SK-N-SH treated with all-trans-retinoic acid at 6 μM for 48 hours (cell line): ENCODE measurements around the gene TRABD.

Experiments
- ATAC-seq: fragments of 200-7000 bp; cut with Tn5 transposase; 3 replicates; pipeline ENCODE4 v1.9.1; 2020; ENCODE audit warnings: mild to moderate bottlenecking, moderate library complexity
- ARNTL ChIP-seq: fragments of 450-650 bp; formaldehyde crosslinking; IDR thresholded peaks from 2 replicates; pipeline ENCODE4 v1.5.0; 2020; ENCODE audit warnings: low read depth, mild to moderate bottlenecking, moderate library complexity, borderline replicate concordance
- BACH2 ChIP-seq: fragments of 250-450 bp; sonication (Bioruptor Pico); IDR thresholded peaks from 2 replicates; pipeline ENCODE4 v1.9.0; 2021; ENCODE audit warnings: mild to moderate bottlenecking, borderline replicate concordance
- CREB5 ChIP-seq: fragments of 250-450 bp; sonication (Bioruptor Pico); IDR thresholded peaks from 2 replicates; pipeline ENCODE4 v1.5.1; 2020; ENCODE audit warnings: low read depth, mild to moderate bottlenecking, moderate library complexity
- CSRNP3 ChIP-seq: fragments of 250-450 bp; sonication (Bioruptor Pico); IDR thresholded peaks from 2 replicates; pipeline ENCODE4 v1.5.1; 2021; ENCODE audit warnings: mild to moderate bottlenecking, moderate library complexity
- ESRRG ChIP-seq: fragments of 250-450 bp; sonication (Bioruptor Pico); IDR thresholded peaks from 2 replicates; pipeline ENCODE4 v1.6.1; 2021; ENCODE audit warnings: mild to moderate bottlenecking
- GLIS3 ChIP-seq: fragments of 250-450 bp; sonication (Bioruptor Pico); IDR thresholded peaks from 2 replicates; pipeline ENCODE4 v1.5.0; 2020; ENCODE audit warnings: mild to moderate bottlenecking, moderate library complexity
- ISL1 ChIP-seq: fragments of 250-450 bp; sonication (Bioruptor Pico); IDR thresholded peaks from 2 replicates; pipeline ENCODE4 v2.1.2; 2022; ENCODE audit warnings: mild to moderate bottlenecking, moderate library complexity
- OSR1 ChIP-seq: fragments of 250-450 bp; sonication (Bioruptor Pico); IDR thresholded peaks from 2 replicates; pipeline ENCODE4 v1.8.0; 2022; ENCODE audit warnings: moderate library complexity, mild to moderate bottlenecking, inconsistent platforms
- PATZ1 ChIP-seq: fragments of 250-450 bp; sonication (Bioruptor Pico); IDR thresholded peaks from 2 replicates; pipeline ENCODE4 v1.8.0; 2020; ENCODE audit warnings: mild to moderate bottlenecking, moderate library complexity, borderline replicate concordance
- POU6F1 ChIP-seq: fragments of 250-450 bp; sonication (Bioruptor Pico); IDR thresholded peaks from 2 replicates; pipeline ENCODE4 v1.8.0; 2021; ENCODE audit warnings: low read depth, mild to moderate bottlenecking, moderate library complexity, borderline replicate concordance
- PPARA ChIP-seq: fragments of 250-450 bp; sonication (Bioruptor Pico); IDR thresholded peaks from 2 replicates; pipeline ENCODE4 v1.5.0; 2020; ENCODE audit warnings: mild to moderate bottlenecking, borderline replicate concordance
- SNAI2 ChIP-seq: fragments of 250-450 bp; sonication (Bioruptor Pico); IDR thresholded peaks from 2 replicates; pipeline ENCODE4 v1.5.0; 2020; ENCODE audit warnings: mild to moderate bottlenecking, moderate library complexity
- TCF4 ChIP-seq: fragments of 250-450 bp; sonication (Bioruptor Pico); IDR thresholded peaks from 2 replicates; pipeline ENCODE4 v1.8.0; 2021; ENCODE audit warnings: mild to moderate bottlenecking, moderate library complexity, borderline replicate concordance
- TOX ChIP-seq: fragments of 250-450 bp; sonication (Bioruptor Pico); IDR thresholded peaks from 2 replicates; pipeline ENCODE4 v1.8.0; 2021; ENCODE audit warnings: mild to moderate bottlenecking, moderate library complexity, borderline replicate concordance
- TSHZ2 ChIP-seq: fragments of 250-450 bp; sonication (Bioruptor Pico); IDR thresholded peaks from 2 replicates; pipeline ENCODE4 v1.5.0; 2020; ENCODE audit warnings: mild to moderate bottlenecking, moderate library complexity
- ZC3H10 ChIP-seq: fragments of 250-450 bp; sonication (Bioruptor Pico); IDR thresholded peaks from 2 replicates; pipeline ENCODE4 v1.5.1; 2021; ENCODE audit warnings: mild to moderate bottlenecking, moderate library complexity
- ZFP3 ChIP-seq: fragments of 250-450 bp; sonication (Bioruptor Pico); IDR thresholded peaks from 2 replicates; pipeline ENCODE4 v1.5.0; 2020; ENCODE audit warnings: mild to moderate bottlenecking, moderate library complexity
- ZNF565 ChIP-seq: fragments of 450-650 bp; formaldehyde crosslinking; conservative IDR thresholded peaks from 2 replicates; pipeline ENCODE4 v1.5.0; 2020; ENCODE audit warnings: low read depth, mild to moderate bottlenecking, moderate library complexity
- ZNF70 ChIP-seq: fragments of 450-650 bp; formaldehyde crosslinking; IDR thresholded peaks from 2 replicates; pipeline ENCODE4 v1.5.0; 2020; ENCODE audit warnings: mild to moderate bottlenecking, moderate library complexity
- ZNF8 ChIP-seq: fragments of 450-650 bp; formaldehyde crosslinking; IDR thresholded peaks from 2 replicates; pipeline ENCODE4 v1.5.0; 2020; ENCODE audit warnings: mild to moderate bottlenecking, moderate library complexity

The TRABD gene

GRCh38 chr22:50224071-50224470 is 38.4 kb downstream of the TRABD start:
- TF ChIP-seq ARNTL (CRISPR knock-in tag) (no peak), CSRNP3 (no peak), ZC3H10 (CRISPR knock-in tag) (no peak), ZNF565 (CRISPR knock-in tag) (no peak), TSHZ2 (no peak), OSR1 (CRISPR knock-in tag) (no peak), PATZ1 (CRISPR knock-in tag) (no peak), SNAI2 (CRISPR knock-in tag) (no peak), ZFP3 (CRISPR knock-in tag) (no peak), ESRRG (CRISPR knock-in tag) (no peak), POU6F1 (CRISPR knock-in tag) (no peak), PPARA (CRISPR knock-in tag) (no peak), ZNF70 (CRISPR knock-in tag) (no peak), TCF4 (CRISPR knock-in tag) (no peak), BACH2 (no peak), TOX (CRISPR knock-in tag) (no peak), CREB5 (CRISPR knock-in tag) (no peak)
- no peak for ATAC-seq

- TF ChIP-seq PATZ1 (CRISPR knock-in tag), result no peak
- no peak for TF ChIP-seq ISL1 (CRISPR knock-in tag)
- no peak for TF ChIP-seq TSHZ2
- no peak for TF ChIP-seq GLIS3 (CRISPR knock-in tag)
- no peak for TF ChIP-seq ZNF8 (CRISPR knock-in tag)
- no peak for TF ChIP-seq TCF4 (CRISPR knock-in tag)
- TF ChIP-seq TOX (CRISPR knock-in tag), result no peak
- ATAC-seq, result no peak
Observed at GRCh38 chr22:50225200-50225969, 39.7 kb downstream of the TRABD start.
